Stimulated activated effector memory CD8-positive, alpha-beta T cell treated with anti-CD3 and anti-CD28 coated beads, Interleukin-12 subunit alpha, Interleukin-12 subunit beta, amount 100 ng/mL, for 72 hours (primary cell): ENCODE data around the gene HJV.

Experiments used
- ATAC-seq: fragments of 150-1000 bp; cut with Tn5 transposase; 2 replicates; pipeline ENCODE4 v1.10.0; 2021
- DNase-seq, 2 donors: peaks; one replicate each; pipeline ENCODE4 v3.0.0; 2021 to 2022; ENCODE audit warnings: low spot score in 2 of 2
- H3K27ac Mint-ChIP-seq: one replicate; pipeline ENCODE4 v1.8.0; 2022; ENCODE audit warnings: mild to moderate bottlenecking, mixed read lengths
- H3K36me3 Mint-ChIP-seq: one replicate; pipeline ENCODE4 v1.8.0; 2022; ENCODE audit warnings: mild to moderate bottlenecking, mixed read lengths
- H3K4me1 Mint-ChIP-seq: one replicate; pipeline ENCODE4 v1.8.0; 2022; ENCODE audit warnings: mixed read lengths
- H3K4me3 Mint-ChIP-seq: one replicate; pipeline ENCODE4 v1.8.0; 2022; ENCODE audit warnings: mild to moderate bottlenecking, mixed read lengths
- H3K9me3 Mint-ChIP-seq: one replicate; pipeline ENCODE4 v1.8.0; 2022; ENCODE audit warnings: mixed read lengths

The HJV gene

GRCh38 chr1:146001709-146002108 lies 19.8 kb downstream of the HJV start:
- Mint-ChIP-seq H3K4me1 (peaks cover 70% of the 10 kb centered on the region), H3K9me3 (no peaks in the 10 kb centered on the region), H3K4me3 (peak overlapping the region; percentile 94), H3K27ac (peak overlapping the region; percentile 97), H3K36me3 (peaks cover 14% of the 10 kb centered on the region)
- ATAC-seq (peak; percentile 42), DNase-seq (no peak)

DNA sequence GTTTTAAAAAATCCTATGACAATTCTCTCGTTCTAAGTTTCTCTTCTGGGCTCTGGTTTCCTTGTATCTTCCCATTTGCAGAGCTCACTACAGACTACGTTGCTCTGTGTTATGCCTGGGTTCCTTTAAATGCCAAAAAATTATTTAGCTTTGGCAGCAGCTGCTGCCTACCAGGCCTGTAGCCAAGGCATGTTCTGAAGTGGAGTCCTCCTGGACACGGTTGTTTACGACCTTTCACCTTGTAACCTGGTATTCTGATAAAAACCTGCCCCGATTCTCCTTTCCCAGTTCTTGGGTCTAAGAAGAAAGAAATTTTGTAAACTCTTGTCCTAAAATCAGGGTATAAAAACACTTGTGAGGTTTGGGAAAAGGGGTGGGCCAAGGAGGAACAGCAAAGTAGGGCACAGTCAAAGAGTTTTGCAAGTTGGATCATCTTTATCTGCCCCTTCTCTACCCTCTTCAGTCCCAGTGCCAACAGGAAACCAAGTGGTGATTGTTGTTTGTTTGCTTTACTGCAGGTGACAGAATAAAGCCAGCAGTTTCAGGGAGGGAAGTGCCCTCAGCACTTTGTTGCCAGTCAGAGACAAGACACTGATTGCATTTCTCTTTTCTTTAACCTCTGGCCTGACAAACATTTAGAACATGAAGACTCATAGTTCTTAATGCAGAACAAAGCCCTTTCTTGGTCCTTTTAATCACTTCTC lies 22.1 kb downstream of the HJV start:
- no peaks in the 10 kb centered on the region for H3K9me3 Mint-ChIP-seq
- peak overlapping the region; percentile 97 for H3K27ac Mint-ChIP-seq
- no peak for ATAC-seq
- peaks cover 58% of the 10 kb centered on the region for H3K4me1 Mint-ChIP-seq
- H3K4me3 Mint-ChIP-seq: peak overlapping the region; percentile 94
- no peak for DNase-seq
- H3K36me3 Mint-ChIP-seq: peaks cover 35% of the 10 kb centered on the region

- peaks cover 49% of the 10 kb centered on the region for H3K36me3 Mint-ChIP-seq
- DNase-seq: no peak
- ATAC-seq: no peak
- H3K9me3 Mint-ChIP-seq: no peaks in the 10 kb centered on the region
- peak overlapping the region; percentile 94 for H3K4me3 Mint-ChIP-seq
- peaks cover 72% of the 10 kb centered on the region for H3K4me1 Mint-ChIP-seq
- peak overlapping the region; percentile 97 for H3K27ac Mint-ChIP-seq
These were observed 23.9 kb downstream of the HJV start for GRCh38 chr1:145997718-145998023.

DNA sequence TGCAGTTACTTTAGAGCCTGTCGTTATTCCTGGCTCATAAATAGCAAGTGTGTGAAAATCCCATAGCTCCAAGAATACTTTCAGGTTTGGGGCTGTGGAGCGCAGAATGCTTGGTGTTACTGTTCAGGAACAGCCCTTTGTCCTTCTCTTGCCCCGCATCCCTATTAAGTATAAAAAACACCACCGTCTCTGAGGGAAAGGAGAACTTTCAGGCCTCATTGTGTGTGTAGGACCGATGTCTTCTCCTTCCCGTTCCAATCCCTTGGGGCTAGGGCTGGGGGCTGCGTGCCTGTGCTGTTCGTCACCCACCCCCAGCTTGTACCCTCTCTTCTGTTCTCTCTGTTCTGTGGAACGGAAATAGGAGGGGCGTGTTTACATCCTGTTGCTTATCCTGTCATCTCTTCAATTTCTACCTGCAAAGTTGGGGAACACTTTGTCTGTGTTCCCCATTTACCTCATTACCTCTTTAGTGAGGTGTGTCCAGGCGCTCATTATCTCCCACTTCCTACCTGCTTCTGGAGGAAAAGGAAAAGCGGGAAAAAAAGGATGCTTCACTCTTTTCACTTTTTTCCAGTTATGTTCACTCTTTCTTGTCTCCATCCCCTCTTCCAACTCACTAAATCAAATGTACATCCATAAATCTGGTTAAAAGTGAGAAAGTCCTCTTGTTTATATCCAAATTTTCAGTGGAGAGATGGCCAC lies 24.4 kb downstream of the HJV start:
- DNase-seq (peak in 1 of 2 donors; percentile 79), ATAC-seq (peak; percentile 66)
- peak overlapping the region; percentile 94 for H3K4me3 Mint-ChIP-seq
- no peaks in the 10 kb centered on the region for H3K9me3 Mint-ChIP-seq
- peaks cover 54% of the 10 kb centered on the region for H3K36me3 Mint-ChIP-seq
- peak overlapping the region; percentile 97 for H3K27ac Mint-ChIP-seq
- H3K4me1 Mint-ChIP-seq: peaks cover 77% of the 10 kb centered on the region

GRCh38 chr1:145996433-145997015 lies 25.0 kb downstream of the HJV start, which contains the start of gene TXNIP:
TXNIP (minus strand) TSS chr1:145996579; CDS start chr1:145996266, 313 bp downstream.
- H3K4me3 Mint-ChIP-seq: peak within 1 kb of the TSS; percentile 94
- peak; percentile 97 for ATAC-seq
- peak; percentile 73 to 96 for DNase-seq
- no peaks in the 10 kb centered on the region for H3K9me3 Mint-ChIP-seq
- H3K27ac Mint-ChIP-seq: peak within 1 kb of the TSS; percentile 97
- peaks cover 60% of the 10 kb centered on the region for H3K36me3 Mint-ChIP-seq
- peaks cover 77% of the 10 kb centered on the region for H3K4me1 Mint-ChIP-seq

DNA sequence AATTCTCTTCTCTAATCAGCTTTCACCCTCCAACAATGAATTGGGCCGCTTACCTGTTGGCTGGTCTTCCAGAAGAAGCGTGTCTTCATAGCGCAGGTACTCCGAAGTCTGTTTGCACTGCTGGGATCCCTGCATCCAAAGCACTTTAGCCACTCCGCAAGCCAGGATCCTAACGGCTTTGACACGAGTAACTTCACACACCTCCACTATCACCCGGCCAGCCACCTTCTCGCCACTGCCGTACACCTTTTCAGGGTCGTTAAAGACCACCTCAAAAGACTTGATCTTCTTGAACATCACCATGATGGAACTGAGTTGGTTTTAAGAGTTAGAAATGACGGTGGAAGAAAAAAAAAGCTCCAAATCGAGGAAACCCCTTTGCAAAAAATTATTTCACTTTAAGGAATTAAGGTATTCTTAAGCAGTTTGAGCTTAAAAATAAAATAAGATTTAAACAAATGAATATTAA lies 25.5 kb downstream of the HJV start:
- Mint-ChIP-seq H3K4me1 (peaks cover 79% of the 10 kb centered on the region), H3K9me3 (no peaks in the 10 kb centered on the region)

DNA sequence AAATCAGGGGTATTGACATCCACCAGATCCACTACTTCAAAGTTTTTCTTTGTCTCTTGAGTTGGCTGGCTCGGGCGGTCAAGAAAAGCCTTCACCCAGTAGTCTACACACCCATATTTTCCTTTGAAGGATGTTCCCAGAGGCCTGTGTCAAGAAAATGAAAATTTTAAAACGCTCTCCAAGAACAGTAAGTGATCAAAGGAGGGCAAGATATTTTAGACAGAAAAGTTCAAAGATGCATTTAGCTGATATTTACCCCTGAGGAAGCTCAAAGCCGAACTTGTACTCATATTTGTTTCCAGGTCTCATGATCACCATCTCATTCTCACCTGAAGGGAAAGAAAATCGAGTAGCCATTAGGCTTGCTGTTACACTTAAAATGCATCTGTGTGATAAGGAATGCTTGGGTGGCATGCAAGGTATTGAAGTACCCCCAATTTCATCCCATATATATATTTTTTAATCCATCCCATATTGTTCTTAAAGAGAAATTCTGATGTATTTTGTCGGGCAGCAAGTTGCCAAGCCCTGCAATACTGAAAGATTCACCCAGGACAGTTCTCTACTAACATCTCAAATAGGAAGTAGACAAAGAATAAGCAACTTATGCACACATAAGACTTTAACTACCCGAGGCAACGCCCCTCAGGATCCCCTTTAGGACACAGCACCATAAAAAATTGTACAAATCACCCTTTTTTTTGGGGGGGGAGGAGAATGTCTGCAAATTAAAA lies 26.2 kb downstream of the HJV start:
- H3K36me3 Mint-ChIP-seq: peaks cover 66% of the 10 kb centered on the region

More for the DNA sequence above, 25.5 kb downstream of the HJV start:
- DNase-seq: no peak
- H3K27ac Mint-ChIP-seq: peak overlapping the region; percentile 97
- ATAC-seq: no peak
- peaks cover 66% of the 10 kb centered on the region for H3K36me3 Mint-ChIP-seq
- peak overlapping the region; percentile 94 for H3K4me3 Mint-ChIP-seq

GRCh38 chr1:145994391-145995120 lies 27.0 kb downstream of the HJV start:
- H3K4me1 Mint-ChIP-seq: peaks cover 73% of the 10 kb centered on the region
- peak overlapping the region; percentile 97 for H3K27ac Mint-ChIP-seq
- H3K4me3 Mint-ChIP-seq: peak overlapping the region; percentile 94
- no peaks in the 10 kb centered on the region for H3K9me3 Mint-ChIP-seq
- peaks cover 66% of the 10 kb centered on the region for H3K36me3 Mint-ChIP-seq
- DNase-seq (no peak), ATAC-seq (peak; percentile 58)

More for the DNA sequence above, 26.2 kb downstream of the HJV start:
- H3K4me1 Mint-ChIP-seq: peaks cover 80% of the 10 kb centered on the region
- H3K9me3 Mint-ChIP-seq: no peaks in the 10 kb centered on the region
- H3K27ac Mint-ChIP-seq: peak overlapping the region; percentile 97
- peak overlapping the region; percentile 94 for H3K4me3 Mint-ChIP-seq
- ATAC-seq (no peak), DNase-seq (no peak)

DNA sequence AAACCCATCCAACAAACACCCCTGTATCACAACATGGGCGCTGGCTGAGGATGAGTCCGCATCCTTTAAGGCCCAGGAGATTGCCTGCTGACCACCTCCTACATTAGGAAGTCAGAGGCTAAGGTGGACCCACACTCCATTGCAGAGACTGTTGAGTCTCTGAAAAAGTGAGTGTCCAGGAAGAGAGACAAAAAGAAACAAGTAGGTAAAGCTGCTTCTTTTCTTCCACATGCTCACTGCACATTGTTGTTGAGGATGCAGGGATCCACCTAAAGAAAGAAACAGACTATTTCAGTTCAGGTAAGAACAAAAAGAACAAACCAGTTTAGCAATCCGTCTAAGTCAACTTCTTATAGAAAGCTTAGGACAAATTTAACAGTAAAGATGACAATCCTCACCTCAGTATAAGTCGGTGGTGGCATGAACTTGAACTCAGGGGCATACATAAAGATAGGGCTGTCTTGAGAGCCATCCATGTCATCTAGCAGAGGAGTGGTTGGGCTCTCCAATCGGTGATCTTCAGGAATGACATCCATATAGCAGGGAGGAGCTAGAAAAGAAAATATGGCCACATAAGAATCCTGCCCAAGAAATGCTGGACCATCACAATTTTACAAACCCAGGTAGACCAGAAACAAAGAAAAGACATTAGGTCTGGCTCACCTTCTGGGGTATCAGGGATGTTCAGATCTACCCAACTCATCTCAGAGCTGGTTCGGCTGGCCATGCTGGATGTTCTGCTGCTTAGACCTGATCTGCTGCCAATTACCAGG lies 27.7 kb downstream of the HJV start:
- peaks cover 66% of the 10 kb centered on the region for H3K4me1 Mint-ChIP-seq
- H3K27ac Mint-ChIP-seq: peak overlapping the region; percentile 97
- peaks cover 66% of the 10 kb centered on the region for H3K36me3 Mint-ChIP-seq
- ATAC-seq: no peak
- H3K4me3 Mint-ChIP-seq: peak overlapping the region; percentile 94
- no peak for DNase-seq
- no peaks in the 10 kb centered on the region for H3K9me3 Mint-ChIP-seq

- H3K9me3 Mint-ChIP-seq: peaks cover 3% of the 10 kb centered on the region
These were observed 28.4 kb downstream of the HJV start for GRCh38 chr1:145992958-145993617.

DNA sequence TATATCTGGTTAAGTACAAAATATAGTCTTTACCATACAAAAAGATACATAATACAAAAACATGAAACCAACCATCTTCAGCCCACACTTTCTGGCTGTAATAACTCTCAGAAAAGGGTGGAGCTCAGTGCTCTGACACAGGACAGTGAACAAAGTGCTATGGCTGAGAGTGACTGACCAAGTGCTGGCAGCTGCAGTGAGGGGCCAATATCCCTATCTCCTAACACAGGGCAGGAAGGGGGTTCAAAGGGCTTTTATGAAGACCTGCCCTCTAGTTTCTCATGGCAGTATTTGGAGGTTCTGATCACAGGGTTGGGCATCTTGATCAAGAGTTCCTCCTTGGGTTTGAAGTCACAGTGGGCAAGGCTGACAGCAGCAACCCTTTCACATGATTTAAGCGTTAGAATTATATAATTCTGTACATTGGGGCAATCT lies 29.0 kb downstream of the HJV start:
- no peak for ATAC-seq
- peaks cover 59% of the 10 kb centered on the region for H3K4me1 Mint-ChIP-seq
- peak overlapping the region; percentile 97 for H3K27ac Mint-ChIP-seq
- peak overlapping the region; percentile 94 for H3K4me3 Mint-ChIP-seq
- peaks cover 3% of the 10 kb centered on the region for H3K9me3 Mint-ChIP-seq
- H3K36me3 Mint-ChIP-seq: peaks cover 65% of the 10 kb centered on the region
- DNase-seq: no peak

More at GRCh38 chr1:145992958-145993617, 28.4 kb downstream of the HJV start:
- H3K36me3 Mint-ChIP-seq: peaks cover 66% of the 10 kb centered on the region
- H3K27ac Mint-ChIP-seq: peak overlapping the region; percentile 97
- peak overlapping the region; percentile 94 for H3K4me3 Mint-ChIP-seq
- peaks cover 60% of the 10 kb centered on the region for H3K4me1 Mint-ChIP-seq
- ATAC-seq: no peak
- DNase-seq: no peak

DNA sequence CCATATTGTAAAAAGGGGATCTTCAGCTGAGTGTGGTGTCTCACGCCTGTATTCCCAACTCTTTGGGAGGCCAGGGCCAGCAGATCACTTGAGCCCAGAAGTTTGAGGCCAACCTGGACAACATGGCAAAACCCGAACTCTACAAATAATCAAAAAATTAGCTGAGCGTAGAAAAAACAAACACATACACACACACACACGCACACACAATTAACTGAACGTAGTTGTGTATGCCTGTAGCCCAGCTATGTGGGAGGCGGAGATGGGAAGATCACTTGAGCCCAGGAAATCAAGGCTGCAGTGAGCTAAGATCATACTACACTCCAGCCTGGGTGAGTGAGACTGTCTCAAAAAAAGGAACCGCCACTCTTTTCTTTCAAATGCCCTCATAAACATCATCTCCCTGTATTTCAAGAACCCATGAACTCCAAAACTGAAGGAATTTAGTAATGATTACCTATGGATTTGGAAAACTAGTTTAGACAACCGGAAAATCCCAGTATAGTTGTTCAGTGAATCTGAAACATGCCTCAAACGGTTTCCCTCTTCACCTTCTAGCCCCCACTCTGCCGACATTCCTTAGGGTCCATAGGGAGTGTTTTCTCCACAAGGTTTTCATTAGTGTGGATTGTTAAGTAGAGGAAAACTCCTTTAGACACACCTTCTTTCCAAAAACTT lies 29.7 kb downstream of the HJV start:
- ATAC-seq (no peak), DNase-seq (no peak)
- peak overlapping the region; percentile 97 for H3K27ac Mint-ChIP-seq
- peak overlapping the region; percentile 94 for H3K4me3 Mint-ChIP-seq
- peaks cover 59% of the 10 kb centered on the region for H3K36me3 Mint-ChIP-seq
- peaks cover 3% of the 10 kb centered on the region for H3K9me3 Mint-ChIP-seq
- H3K4me1 Mint-ChIP-seq: peaks cover 56% of the 10 kb centered on the region

DNA sequence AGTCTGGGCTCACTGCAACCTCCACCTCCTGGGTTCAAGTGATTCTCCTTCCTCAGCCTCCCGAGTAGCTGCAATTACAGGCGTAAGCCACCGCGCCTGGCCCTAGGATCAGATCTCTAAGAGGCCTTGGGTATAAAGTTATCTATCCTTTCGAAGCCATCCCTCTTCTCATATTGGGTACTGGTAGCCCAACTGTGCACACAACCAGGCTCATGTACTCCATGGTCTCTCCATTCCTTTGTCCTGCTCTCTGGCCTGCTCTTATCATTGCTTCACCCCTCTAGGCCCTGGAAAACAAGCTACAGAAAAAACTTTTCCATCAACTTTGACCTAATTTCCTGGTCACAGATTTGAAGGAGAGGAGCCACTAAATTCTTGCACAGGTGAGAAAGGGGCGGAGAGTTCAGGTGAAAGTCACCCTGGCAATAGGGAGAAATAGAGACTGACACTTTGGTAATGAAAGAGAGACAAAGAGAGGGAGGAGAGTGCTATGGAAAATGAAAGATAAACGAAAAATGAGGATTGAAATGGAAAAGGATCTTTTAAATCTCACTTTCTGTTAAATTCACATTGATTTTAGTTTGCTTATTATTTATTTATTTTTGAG lies 31.2 kb downstream of the HJV start:
- no peak for DNase-seq
- no peak overlapping the region for H3K4me3 Mint-ChIP-seq
- peaks cover 44% of the 10 kb centered on the region for H3K36me3 Mint-ChIP-seq
- ATAC-seq: no peak
- peak overlapping the region; percentile 7 for H3K27ac Mint-ChIP-seq
- peaks cover 59% of the 10 kb centered on the region for H3K4me1 Mint-ChIP-seq
- H3K9me3 Mint-ChIP-seq: peaks cover 3% of the 10 kb centered on the region
